Ishikawa (cell line): ENCODE data around the gene GABRB3.

Experiments used
- CEBPB ChIP-seq: IDR thresholded peaks from 2 replicates; pipeline ENCODE4 v1.6.1; 2012
- EGR1 ChIP-seq: IDR thresholded peaks from 2 replicates; pipeline ENCODE4 v1.6.1; 2012
- EP300 ChIP-seq: IDR thresholded peaks from 2 replicates; pipeline ENCODE4 v1.6.1; 2012; ENCODE audit warnings: borderline replicate concordance
- FOXM1 ChIP-seq: IDR thresholded peaks from 2 replicates; pipeline ENCODE4 v1.6.1; 2012; ENCODE audit warnings: low read depth, borderline replicate concordance
- TAF1 ChIP-seq: IDR thresholded peaks from 2 replicates; pipeline ENCODE4 v1.6.1; 2012; ENCODE audit warnings: low read depth, mild to moderate bottlenecking
- TEAD4 ChIP-seq: IDR thresholded peaks from 2 replicates; pipeline ENCODE4 v1.6.1; 2012
- YY1 ChIP-seq: IDR thresholded peaks from 2 replicates; pipeline ENCODE4 v1.6.1; 2012; ENCODE audit warnings: low read depth
- ZBTB7A ChIP-seq: IDR thresholded peaks from 2 replicates; pipeline ENCODE4 v1.6.1; 2012; ENCODE audit warnings: low read depth
- TF ChIP-seq, protein P1 (sequence below): IDR thresholded peaks from 2 replicates; pipeline ENCODE4 v1.6.1; 2012
- TF ChIP-seq, protein P2 (sequence below): IDR thresholded peaks from 2 replicates; pipeline ENCODE4 v1.6.1; 2012; ENCODE audit warnings: low read depth, mild to moderate bottlenecking

DNA sequence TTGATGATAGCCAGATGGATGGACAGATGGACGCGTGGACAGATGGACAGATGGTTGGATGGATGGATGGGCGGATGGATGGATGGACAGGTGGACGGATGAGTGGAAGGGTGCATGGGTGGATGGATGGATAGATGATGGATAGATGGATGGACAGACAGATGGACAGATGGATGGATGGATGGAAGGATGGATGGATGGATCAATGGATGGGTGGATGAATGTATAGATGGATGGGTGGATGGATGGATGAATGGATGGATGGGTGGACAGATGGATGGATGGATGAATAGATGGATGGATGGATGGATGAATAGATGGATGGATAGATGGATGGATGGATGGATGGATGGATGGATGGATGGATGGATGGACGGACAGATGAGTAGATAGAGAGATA, 40.9 kb downstream of the GABRB3 start:
- TF ChIP-seq, protein P1, sequence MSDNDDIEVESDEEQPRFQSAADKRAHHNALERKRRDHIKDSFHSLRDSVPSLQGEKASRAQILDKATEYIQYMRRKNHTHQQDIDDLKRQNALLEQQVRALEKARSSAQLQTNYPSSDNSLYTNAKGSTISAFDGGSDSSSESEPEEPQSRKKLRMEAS: no peak
- TF ChIP-seq, protein P2, sequence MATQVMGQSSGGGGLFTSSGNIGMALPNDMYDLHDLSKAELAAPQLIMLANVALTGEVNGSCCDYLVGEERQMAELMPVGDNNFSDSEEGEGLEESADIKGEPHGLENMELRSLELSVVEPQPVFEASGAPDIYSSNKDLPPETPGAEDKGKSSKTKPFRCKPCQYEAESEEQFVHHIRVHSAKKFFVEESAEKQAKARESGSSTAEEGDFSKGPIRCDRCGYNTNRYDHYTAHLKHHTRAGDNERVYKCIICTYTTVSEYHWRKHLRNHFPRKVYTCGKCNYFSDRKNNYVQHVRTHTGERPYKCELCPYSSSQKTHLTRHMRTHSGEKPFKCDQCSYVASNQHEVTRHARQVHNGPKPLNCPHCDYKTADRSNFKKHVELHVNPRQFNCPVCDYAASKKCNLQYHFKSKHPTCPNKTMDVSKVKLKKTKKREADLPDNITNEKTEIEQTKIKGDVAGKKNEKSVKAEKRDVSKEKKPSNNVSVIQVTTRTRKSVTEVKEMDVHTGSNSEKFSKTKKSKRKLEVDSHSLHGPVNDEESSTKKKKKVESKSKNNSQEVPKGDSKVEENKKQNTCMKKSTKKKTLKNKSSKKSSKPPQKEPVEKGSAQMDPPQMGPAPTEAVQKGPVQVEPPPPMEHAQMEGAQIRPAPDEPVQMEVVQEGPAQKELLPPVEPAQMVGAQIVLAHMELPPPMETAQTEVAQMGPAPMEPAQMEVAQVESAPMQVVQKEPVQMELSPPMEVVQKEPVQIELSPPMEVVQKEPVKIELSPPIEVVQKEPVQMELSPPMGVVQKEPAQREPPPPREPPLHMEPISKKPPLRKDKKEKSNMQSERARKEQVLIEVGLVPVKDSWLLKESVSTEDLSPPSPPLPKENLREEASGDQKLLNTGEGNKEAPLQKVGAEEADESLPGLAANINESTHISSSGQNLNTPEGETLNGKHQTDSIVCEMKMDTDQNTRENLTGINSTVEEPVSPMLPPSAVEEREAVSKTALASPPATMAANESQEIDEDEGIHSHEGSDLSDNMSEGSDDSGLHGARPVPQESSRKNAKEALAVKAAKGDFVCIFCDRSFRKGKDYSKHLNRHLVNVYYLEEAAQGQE: no peak
- TF ChIP-seq TEAD4 (no peak), EP300 (no peak), TAF1 (no peak), YY1 (no peak), CEBPB (no peak), FOXM1 (no peak), EGR1 (no peak), ZBTB7A (no peak)
